Measurements from ENCODE around the gene SPN. TPM values are rescaled to one million over a fixed set of nuclear protein-coding genes. Genes with fewer than 3 reads are reported as not detected.
A peak's percentile ranks its signal among the peaks of the same experiment; 100 is the strongest.
"Not testable (repeated sequence)": the region's sequence is repeated elsewhere in the genome, so short reads cannot be mapped to it uniquely, and the experiment has no call there.

SPN gene
- total and polyA plus RNA-seq, 2 donors (not counting 1 experiment from before 2014, with no cell fraction given) = 0.01 TPM; not detected in 1

- not testable (repeated sequence) for DNase-seq (ENCODE audit: low read depth in 2 of 2); H3K79me2 ChIP-seq (ENCODE audit: control insufficient read depth, insufficient read depth, low read length)
These were observed 29.6 kb downstream of the SPN start for GRCh38 chr16:29692606-29693005.

GRCh38 chr16:29694384-29695195, 31.5 kb downstream of the SPN start:
- Histone ChIP-seq H3K4me1 (ENCODE audit: control insufficient read depth, extremely low read depth, insufficient read depth, low read length) (no peaks in the 10 kb centered on the region), H4K20me1 (ENCODE audit: control insufficient read depth, extremely low read depth, insufficient read depth, low read length) (no peaks in the 10 kb centered on the region), H3K4me3 (replicated peaks in 1 of 4; ENCODE audit: control extremely low read depth in 1 of 4, insufficient read depth in 1 of 4, low read depth in 3 of 4, low read length in 4 of 4) (no peak overlapping the region), H3K79me2 (ENCODE audit: control insufficient read depth, insufficient read depth, low read length) (no peaks in the 10 kb centered on the region), H3K36me3 (ENCODE audit: control insufficient read depth, insufficient read depth, low read length) (no peaks in the 10 kb centered on the region), H3K9me3 (ENCODE audit: control insufficient read depth, insufficient read depth, low read depth, low read length) (no peaks in the 10 kb centered on the region), H3K27me3 (ENCODE audit: control insufficient read depth, insufficient read depth, low read length) (no peaks in the 10 kb centered on the region), H2AFZ (ENCODE audit: low read length) (no peak overlapping the region), H3K4me2 (ENCODE audit: extremely low read depth, insufficient read depth, low read length) (no peak overlapping the region), H3K27ac (ENCODE audit: insufficient read depth, low read length) (no peak overlapping the region), H3K9ac (ENCODE audit: insufficient read depth, low read length) (no peak overlapping the region)
- no peak for TF ChIP-seq EZH2 (IDR thresholded peaks at IDR 0.05; ENCODE audit: low read length, missing control alignments)
- no peak for TF ChIP-seq CTCF (conservative IDR thresholded peaks at IDR 0.05 in 1 of 2, IDR thresholded peaks at IDR 0.05 in 1 of 2; ENCODE audit: low read depth in 1 of 2, low read length in 2 of 2)
- peak in 1 of 2 donors; percentile 79 for DNase-seq (ENCODE audit: low read depth in 2 of 2)

More at GRCh38 chr16:29692606-29693005, 29.6 kb downstream of the SPN start:
- not testable (repeated sequence) for H3K9ac ChIP-seq (ENCODE audit: insufficient read depth, low read length); H4K20me1 ChIP-seq (ENCODE audit: control insufficient read depth, extremely low read depth, insufficient read depth, low read length); H3K27ac ChIP-seq (ENCODE audit: insufficient read depth, low read length); H3K4me2 ChIP-seq (ENCODE audit: extremely low read depth, insufficient read depth, low read length); H3K4me1 ChIP-seq (ENCODE audit: control insufficient read depth, extremely low read depth, insufficient read depth, low read length); H3K27me3 ChIP-seq (ENCODE audit: control insufficient read depth, insufficient read depth, low read length); H3K9me3 ChIP-seq (ENCODE audit: control insufficient read depth, insufficient read depth, low read depth, low read length); H3K4me3 ChIP-seq (replicated peaks in 1 of 4; ENCODE audit: control extremely low read depth in 1 of 4, insufficient read depth in 1 of 4, low read depth in 3 of 4, low read length in 4 of 4); H3K36me3 ChIP-seq (ENCODE audit: control insufficient read depth, insufficient read depth, low read length); H2AFZ ChIP-seq (ENCODE audit: low read length)

GRCh38 chr16:29695675-29696074, 32.6 kb downstream of the SPN start:
- not testable (repeated sequence) for H3K9ac ChIP-seq (ENCODE audit: insufficient read depth, low read length); H3K9me3 ChIP-seq (ENCODE audit: control insufficient read depth, insufficient read depth, low read depth, low read length); DNase-seq (ENCODE audit: low read depth in 2 of 2); H3K27me3 ChIP-seq (ENCODE audit: control insufficient read depth, insufficient read depth, low read length); H4K20me1 ChIP-seq (ENCODE audit: control insufficient read depth, extremely low read depth, insufficient read depth, low read length); H3K4me2 ChIP-seq (ENCODE audit: extremely low read depth, insufficient read depth, low read length); H3K79me2 ChIP-seq (ENCODE audit: control insufficient read depth, insufficient read depth, low read length); H3K4me3 ChIP-seq (replicated peaks in 1 of 4; ENCODE audit: control extremely low read depth in 1 of 4, insufficient read depth in 1 of 4, low read depth in 3 of 4, low read length in 4 of 4); H3K4me1 ChIP-seq (ENCODE audit: control insufficient read depth, extremely low read depth, insufficient read depth, low read length); H2AFZ ChIP-seq (ENCODE audit: low read length); H3K27ac ChIP-seq (ENCODE audit: insufficient read depth, low read length); H3K36me3 ChIP-seq (ENCODE audit: control insufficient read depth, insufficient read depth, low read length)

- DNase-seq (ENCODE audit: low read depth in 2 of 2) = no peak
- Histone ChIP-seq H3K4me3 (replicated peaks in 1 of 4; ENCODE audit: control extremely low read depth in 1 of 4, insufficient read depth in 1 of 4, low read depth in 3 of 4, low read length in 4 of 4) (no peak overlapping the region), H3K27me3 (ENCODE audit: control insufficient read depth, insufficient read depth, low read length) (no peaks in the 10 kb centered on the region), H3K79me2 (ENCODE audit: control insufficient read depth, insufficient read depth, low read length) (no peaks in the 10 kb centered on the region), H3K36me3 (ENCODE audit: control insufficient read depth, insufficient read depth, low read length) (no peaks in the 10 kb centered on the region), H2AFZ (ENCODE audit: low read length) (no peak overlapping the region), H3K4me1 (ENCODE audit: control insufficient read depth, extremely low read depth, insufficient read depth, low read length) (no peaks in the 10 kb centered on the region), H3K9ac (ENCODE audit: insufficient read depth, low read length) (no peak overlapping the region), H3K27ac (ENCODE audit: insufficient read depth, low read length) (no peak overlapping the region), H4K20me1 (ENCODE audit: control insufficient read depth, extremely low read depth, insufficient read depth, low read length) (no peaks in the 10 kb centered on the region), H3K9me3 (ENCODE audit: control insufficient read depth, insufficient read depth, low read depth, low read length) (no peaks in the 10 kb centered on the region), H3K4me2 (ENCODE audit: extremely low read depth, insufficient read depth, low read length) (no peak overlapping the region)
- TF ChIP-seq CTCF (conservative IDR thresholded peaks at IDR 0.05 in 1 of 2, IDR thresholded peaks at IDR 0.05 in 1 of 2; ENCODE audit: low read depth in 1 of 2, low read length in 2 of 2) (no peak), EZH2 (IDR thresholded peaks at IDR 0.05; ENCODE audit: low read length, missing control alignments) (no peak)
These were observed 33.9 kb downstream of the SPN start for GRCh38 chr16:29696881-29697331.
